Esophagus muscularis mucosa (tissue), 4 donors: ENCODE data around the gene MCTP2.

ENCODE experiments used
- EP300 ChIP-seq: sonication (generic); formaldehyde crosslinking; IDR thresholded peaks from one replicate; pipeline ENCODE4 v1.6.1; 2017; ENCODE audit warnings: antibody characterized with exemption
- POLR2A ChIP-seq: fragments of 450-650 bp; IDR thresholded peaks from one replicate; pipeline ENCODE4 v1.6.1; 2017; ENCODE audit warnings: antibody characterized with exemption, moderate library complexity, mild to moderate bottlenecking, low read depth
- POLR2AphosphoS5 ChIP-seq, 2 donors: sonication (generic); formaldehyde crosslinking; IDR thresholded peaks; one replicate each; pipeline ENCODE4 v1.6.1; 2017; ENCODE audit warnings: antibody characterized with exemption in 2 of 2
- TF ChIP-seq, protein P1 (sequence below), 3 experiments: fragments of 200-600 bp in 2 of 3; fragments of 450-650 bp in 1 of 3; sonication (generic) in 2 of 3; IDR thresholded peaks; one replicate each; pipeline ENCODE4 v1.5.1; 2017 to 2019; ENCODE audit warnings: antibody characterized with exemption in 3 of 3, mild to moderate bottlenecking in 2 of 3, moderate library complexity in 1 of 3

DNA sequence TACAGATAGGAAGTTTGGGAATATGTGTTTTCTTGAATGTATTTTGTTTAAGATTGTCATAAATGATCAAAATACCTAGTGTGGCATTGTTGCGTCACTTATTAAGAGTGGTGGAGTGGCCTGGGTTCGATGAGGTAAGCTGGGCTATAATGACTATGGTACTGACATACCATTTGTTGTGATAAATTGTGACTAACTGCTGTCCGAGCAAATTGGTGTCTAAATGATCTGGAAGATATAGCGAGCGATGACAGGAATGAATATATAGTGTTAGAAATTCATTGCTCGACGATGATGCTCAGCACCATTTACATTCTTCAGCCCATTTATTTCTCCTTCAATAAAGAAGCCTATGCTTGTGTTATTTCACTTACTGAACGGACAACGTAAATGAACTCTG lies 123.3 kb downstream of the MCTP2 start:
- TF ChIP-seq, protein P1, sequence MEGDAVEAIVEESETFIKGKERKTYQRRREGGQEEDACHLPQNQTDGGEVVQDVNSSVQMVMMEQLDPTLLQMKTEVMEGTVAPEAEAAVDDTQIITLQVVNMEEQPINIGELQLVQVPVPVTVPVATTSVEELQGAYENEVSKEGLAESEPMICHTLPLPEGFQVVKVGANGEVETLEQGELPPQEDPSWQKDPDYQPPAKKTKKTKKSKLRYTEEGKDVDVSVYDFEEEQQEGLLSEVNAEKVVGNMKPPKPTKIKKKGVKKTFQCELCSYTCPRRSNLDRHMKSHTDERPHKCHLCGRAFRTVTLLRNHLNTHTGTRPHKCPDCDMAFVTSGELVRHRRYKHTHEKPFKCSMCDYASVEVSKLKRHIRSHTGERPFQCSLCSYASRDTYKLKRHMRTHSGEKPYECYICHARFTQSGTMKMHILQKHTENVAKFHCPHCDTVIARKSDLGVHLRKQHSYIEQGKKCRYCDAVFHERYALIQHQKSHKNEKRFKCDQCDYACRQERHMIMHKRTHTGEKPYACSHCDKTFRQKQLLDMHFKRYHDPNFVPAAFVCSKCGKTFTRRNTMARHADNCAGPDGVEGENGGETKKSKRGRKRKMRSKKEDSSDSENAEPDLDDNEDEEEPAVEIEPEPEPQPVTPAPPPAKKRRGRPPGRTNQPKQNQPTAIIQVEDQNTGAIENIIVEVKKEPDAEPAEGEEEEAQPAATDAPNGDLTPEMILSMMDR (IDR thresholded peaks at IDR 0.05): no peak
- TF ChIP-seq POLR2A (no peak), EP300 (no peak), POLR2AphosphoS5 (IDR thresholded peaks at IDR 0.05) (no peak)
